Upper lobe of left lung (tissue), 4 donors: ENCODE measurements around the gene EPHB1.

ENCODE experiments used
- CTCF ChIP-seq, 6 experiments: fragments of 450-650 bp in 4 of 6; fragments of 200-600 bp in 2 of 6; sonication (generic) in 2 of 6; IDR thresholded peaks; one replicate each; pipeline ENCODE4 v1.5.1; 2016 to 2019; ENCODE audit warnings: antibody characterized with exemption in 6 of 6
- EP300 ChIP-seq, 4 donors: sonication (generic); formaldehyde crosslinking; IDR thresholded peaks; one replicate each; pipeline ENCODE4 v1.5.1; 2017; ENCODE audit warnings: antibody characterized with exemption in 4 of 4, control low read depth in 2 of 4
- POLR2A ChIP-seq, 4 donors: fragments of 450-650 bp; IDR thresholded peaks; one replicate each; pipeline ENCODE4 v1.5.1; 2016 to 2017; ENCODE audit warnings: antibody characterized with exemption in 4 of 4, mild to moderate bottlenecking in 2 of 4
- POLR2AphosphoS5 ChIP-seq, 2 donors: sonication (generic); formaldehyde crosslinking; IDR thresholded peaks; one replicate each; pipeline ENCODE4 v1.5.1; 2017; ENCODE audit warnings: antibody characterized with exemption in 2 of 2

DNA sequence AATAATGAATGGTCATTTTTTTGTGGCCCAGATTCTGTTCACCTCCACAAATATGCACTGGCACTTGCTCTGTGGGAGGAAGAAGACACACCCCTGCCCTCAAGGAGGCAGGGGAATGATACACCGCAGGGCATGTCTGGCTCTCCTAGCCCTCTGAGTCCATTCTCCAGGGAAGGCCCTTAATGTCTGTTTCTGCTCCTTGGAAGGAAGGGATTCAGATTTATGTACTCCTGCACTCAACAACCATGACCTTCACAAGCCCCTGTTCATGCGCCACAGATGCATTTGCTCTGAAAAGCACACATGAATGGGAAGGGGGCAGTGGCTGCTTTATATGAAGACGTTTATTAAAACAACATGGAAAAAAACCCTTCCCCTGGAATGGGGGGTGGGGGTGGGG lies 333.8 kb downstream of the EPHB1 start:
- TF ChIP-seq POLR2AphosphoS5 (IDR thresholded peaks at IDR 0.05), result no peak
- no peak for TF ChIP-seq POLR2A (IDR thresholded peaks at IDR 0.05)
- no peak for TF ChIP-seq CTCF (IDR thresholded peaks at IDR 0.05)
- no peak for TF ChIP-seq EP300 (IDR thresholded peaks at IDR 0.05)
